Thyroid gland (tissue), 4 donors: ENCODE measurements around the gene GID8.

ENCODE experiments used
- CTCF ChIP-seq, 6 experiments: fragments of 200-600 bp in 3 of 6; fragments of 450-650 bp in 3 of 6; sonication (generic) in 3 of 6; IDR thresholded peaks; one replicate each; pipeline ENCODE4 v1.5.1; 2016 to 2019; ENCODE audit warnings: antibody characterized with exemption in 6 of 6, mild to moderate bottlenecking in 2 of 6, inconsistent platforms in 1 of 6, moderate library complexity in 1 of 6
- POLR2A ChIP-seq, 2 donors: fragments of 450-650 bp; IDR thresholded peaks; one replicate each; pipeline ENCODE4 v1.6.1; 2017; ENCODE audit warnings: antibody characterized with exemption in 2 of 2, mild to moderate bottlenecking in 2 of 2, moderate library complexity in 1 of 2

- peak; percentile 18 to 87 (median 71) for TF ChIP-seq CTCF (IDR thresholded peaks at IDR 0.05)
- peak; percentile 42 to 72 for TF ChIP-seq POLR2A (IDR thresholded peaks at IDR 0.05)
Observed at GRCh38 chr20:62926229-62927127, 11.5 kb upstream of the GID8 start, which contains the start of gene DIDO1.
